AG04450 (cell line): ENCODE data around the gene RAI1. TPM values are rescaled to one million over a fixed set of nuclear protein-coding genes. Genes with fewer than 3 reads are reported as not detected.

Source experiments
- CTCF ChIA-PET: fragments of 300-600, 350-600 bp; formaldehyde crosslinking; extraction: SDS; loops from one replicate; lab custom pipeline; 2022; ENCODE audit warnings: antibody characterized with exemption, inconsistent platforms; lab: Charles Lee
- POLR2A ChIA-PET: fragments of 350-600 bp; formaldehyde crosslinking; extraction: SDS; loops from one replicate; lab custom pipeline; 2021; ENCODE audit warnings: antibody characterized with exemption, inconsistent platforms; lab: Yijun Ruan, JAX
- DNase-seq: peaks from one replicate; pipeline ENCODE4 v3.0.0-alpha.2; 2011; ENCODE audit warnings: low read depth, low spot score
- H3K27ac ChIP-seq: one replicate; pipeline ENCODE4 v1.5.1; 2012; ENCODE audit warnings: low read depth, low read length, control low read depth
- H3K27me3 ChIP-seq: one replicate; pipeline ENCODE4 v1.6.0; 2012; ENCODE audit warnings: low read length; ENCODE audit not compliant: control insufficient read depth, insufficient read depth
- H3K4me3 ChIP-seq: 2 replicates; pipeline ENCODE4 v1.5.1; 2011; ENCODE audit warnings: mild to moderate bottlenecking, low read depth, low read length, control low read depth
- H3K9me3 ChIP-seq: 2 replicates; pipeline ENCODE4 v1.5.1; 2012; ENCODE audit warnings: low read length; ENCODE audit not compliant: control insufficient read depth, insufficient read depth
- CTCF ChIP-seq: IDR thresholded peaks from 2 replicates; pipeline ENCODE4 v1.5.1; 2011; ENCODE audit warnings: low read depth, low read length, control low read depth, inconsistent platforms
- polyA plus RNA-seq: library from polyadenylated mRNA; depleted of rRNA; stranded (reverse); fragments of >200 nt; gene quantifications from 2 replicates; pipeline ENCODE4 v1.2.3, GENCODE V29; 2011

The RAI1 gene
- polyA plus RNA-seq, 1 experiment = 2.1 TPM

DNA sequence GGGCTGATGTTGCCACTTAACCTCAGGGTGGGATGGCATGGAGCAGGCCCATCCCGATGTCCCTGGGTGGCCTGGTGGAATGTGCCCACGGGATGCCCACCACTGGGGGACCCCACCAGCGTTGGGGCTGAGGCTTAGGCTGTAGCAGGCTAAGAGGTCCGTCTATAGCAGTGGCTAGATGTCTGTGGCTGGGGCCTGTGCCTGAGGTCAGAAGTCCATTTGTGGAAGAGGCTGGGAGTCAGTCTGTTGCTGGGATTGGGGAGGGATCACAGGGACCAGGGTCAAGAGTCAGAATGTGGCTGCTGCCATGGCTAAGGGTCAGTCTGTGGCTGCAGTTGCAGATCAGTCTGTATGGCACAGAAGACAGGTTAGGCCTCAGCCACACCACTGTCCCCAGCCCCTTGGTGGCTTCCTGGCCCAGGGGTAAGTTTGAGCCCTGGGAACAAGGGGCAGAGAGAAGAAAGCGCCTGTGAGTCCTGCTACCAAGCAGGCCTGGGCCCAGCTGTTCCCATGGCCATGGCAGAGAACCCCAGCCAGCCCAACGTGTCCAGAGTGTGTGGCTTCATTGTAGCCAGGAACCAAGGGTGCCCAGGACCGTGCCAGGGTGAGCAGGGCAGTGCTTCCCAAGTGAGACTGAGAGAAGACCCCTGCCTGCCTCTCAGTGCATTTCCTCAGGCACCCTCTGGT is 35.7 kb downstream of the RAI1 start:
- CTCF ChIA-PET = no interaction called here
- Histone ChIP-seq H3K27me3 (no peaks in the 10 kb centered on the region), H3K9me3 (no peaks in the 10 kb centered on the region), H3K4me3 (no peak overlapping the region), H3K27ac (no peak overlapping the region)
- no peak for DNase-seq
- POLR2A ChIA-PET = no interaction called here
- TF ChIP-seq CTCF = no peak

DNA sequence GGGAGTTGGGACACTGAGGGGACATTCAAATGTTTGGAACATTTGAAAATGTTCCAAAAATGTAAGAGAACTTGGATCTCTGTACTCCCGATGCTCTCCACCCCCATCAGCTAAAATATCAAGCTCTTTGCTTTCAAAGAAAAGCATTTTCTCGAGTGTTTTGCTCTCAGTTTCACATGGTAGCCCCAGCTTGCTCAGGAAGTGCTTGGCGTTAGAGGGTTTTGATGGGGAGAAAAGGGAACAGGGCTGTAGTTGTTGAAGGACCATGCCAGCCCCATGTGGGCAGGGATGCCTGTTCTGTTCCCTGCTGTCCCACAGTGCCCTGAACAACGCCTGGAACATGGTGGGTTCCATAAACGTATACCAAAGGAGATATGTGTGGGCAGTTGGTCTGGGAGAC is 37.0 kb downstream of the RAI1 start:
- Histone ChIP-seq H3K9me3 (no peaks in the 10 kb centered on the region), H3K4me3 (no peak overlapping the region), H3K27me3 (no peaks in the 10 kb centered on the region), H3K27ac (no peak overlapping the region)
- POLR2A ChIA-PET = no interaction called here
- DNase-seq = no peak
- TF ChIP-seq CTCF = no peak
- CTCF ChIA-PET = no interaction called here

- no peak overlapping the region for H3K27ac ChIP-seq
- POLR2A ChIA-PET = no interaction called here
- DNase-seq = no peak
- TF ChIP-seq CTCF = no peak
- CTCF ChIA-PET = no interaction called here
- no peaks in the 10 kb centered on the region for H3K27me3 ChIP-seq
- no peak overlapping the region for H3K4me3 ChIP-seq
- H3K9me3 ChIP-seq = no peaks in the 10 kb centered on the region
These were observed 38.1 kb downstream of the RAI1 start for GRCh38 chr17:17719199-17719940.

DNA sequence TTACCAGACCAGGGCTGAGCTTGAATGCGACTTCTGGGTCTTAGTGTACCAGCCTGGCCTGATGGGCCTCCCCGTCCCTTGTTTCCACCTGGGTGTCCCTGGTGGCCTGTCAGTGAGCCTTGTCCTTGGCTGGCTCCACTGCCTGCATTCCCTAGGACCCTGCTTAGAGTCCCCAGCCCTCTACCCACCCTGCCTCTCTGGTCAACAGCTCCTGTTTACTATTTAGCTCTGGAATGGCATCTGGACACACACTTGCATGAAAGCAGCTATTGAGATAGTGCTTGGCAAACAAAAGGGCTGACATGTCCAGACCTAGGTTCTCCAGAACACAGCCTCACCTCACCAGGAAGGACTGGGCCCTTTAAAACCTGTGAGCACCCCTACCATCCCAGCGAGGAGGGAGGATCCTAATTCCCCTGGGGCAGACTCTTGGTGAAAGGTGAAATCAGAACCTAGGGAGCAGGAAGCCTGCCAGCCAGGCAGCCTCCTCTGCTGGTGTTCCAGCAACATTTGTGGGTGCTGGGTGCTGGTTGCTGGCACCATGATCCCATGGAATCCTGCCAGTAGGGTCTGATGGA is 38.8 kb downstream of the RAI1 start:
- TF ChIP-seq CTCF = no peak
- Histone ChIP-seq H3K27ac (no peak overlapping the region), H3K4me3 (no peak overlapping the region), H3K9me3 (no peaks in the 10 kb centered on the region), H3K27me3 (no peaks in the 10 kb centered on the region)
- no peak for DNase-seq
- CTCF ChIA-PET = no interaction called here
- POLR2A ChIA-PET = no interaction called here

DNA sequence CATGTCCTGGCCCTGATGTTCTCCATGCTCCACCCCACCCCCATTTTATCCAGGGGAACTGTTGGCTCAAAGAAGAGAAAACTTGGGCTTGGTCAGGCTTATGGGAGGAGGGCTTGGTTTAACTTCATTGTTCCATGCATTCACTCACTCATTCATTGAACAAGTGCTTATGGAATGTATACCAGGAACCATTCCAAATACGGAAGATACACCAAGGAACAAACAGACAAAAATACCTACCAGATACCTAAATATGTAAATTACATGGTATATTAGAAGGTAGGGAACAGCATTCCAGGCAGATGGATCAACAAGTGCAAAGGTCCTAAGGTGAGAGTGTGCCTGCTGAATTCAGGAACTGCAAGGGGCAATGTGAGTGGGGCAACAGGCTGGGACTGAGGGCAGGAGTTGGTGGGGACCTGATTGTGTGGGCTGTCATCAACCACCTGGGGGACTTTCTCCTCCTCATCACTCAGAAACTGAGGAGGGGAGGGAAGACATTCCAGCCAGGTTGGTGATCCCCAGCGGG is 39.9 kb downstream of the RAI1 start:
- Histone ChIP-seq H3K4me3 (no peak overlapping the region), H3K27ac (no peak overlapping the region), H3K27me3 (no peaks in the 10 kb centered on the region), H3K9me3 (no peaks in the 10 kb centered on the region)
- DNase-seq = no peak
- ChIA-PET POLR2A (no interaction called here), CTCF (no interaction called here)
- no peak for TF ChIP-seq CTCF
